A549 (cell line): ENCODE data around the gene OOSP2. TPM values are rescaled to one million over a fixed set of nuclear protein-coding genes. Genes with fewer than 3 reads are reported as not detected.

Source experiments
- polyA plus RNA-seq, 4 experiments: library from polyadenylated mRNA; depleted of rRNA in 3 of 4; stranded (reverse); fragments of >200 nt; fragmentation: RNase III in 1 of 4; extraction: RNeasy Plus Mini Kit Qiagen cat#74134 plus additional on column Dnase treatment in 1 of 4; gene quantifications; 2 replicates in 3 of 4; 3 replicates in 1 of 4; pipeline ENCODE4 v1.2.3, GENCODE V29; 2011 to 2017

Gene OOSP2
- polyA plus RNA-seq, 2 of the 4 experiments (the other 2 are of a cell fraction), result not detected

Other genes with a start within 250 kb of the OOSP2 start
- gene MRPL16, start 229.6 kb upstream of the OOSP2 start, polyA plus RNA-seq (2011; rRNA removed), result 62.8 and 77.7 TPM in 2 replicates
- gene MRPL16, start 229.6 kb upstream of the OOSP2 start, polyA plus RNA-seq (2017; fragmentation: RNase III; extraction: RNeasy Plus Mini Kit Qiagen cat#74134 plus additional on column Dnase treatment), result 54.3 to 59.0 TPM (median 57.3 TPM) in 3 replicates
- not detected in 2 replicates for gene CBLIF, start 194.9 kb upstream of the OOSP2 start, polyA plus RNA-seq (2011; rRNA removed)
- gene CBLIF, start 194.9 kb upstream of the OOSP2 start, polyA plus RNA-seq (2017; fragmentation: RNase III; extraction: RNeasy Plus Mini Kit Qiagen cat#74134 plus additional on column Dnase treatment), result not detected in 3 replicates
- gene TCN1, start 173.9 kb upstream of the OOSP2 start, polyA plus RNA-seq (2011; rRNA removed), result 0.79 and 1.5 TPM in 2 replicates
- 0.18 to 0.47 TPM (median 0.22 TPM) in 3 replicates for gene TCN1, start 173.9 kb upstream of the OOSP2 start, polyA plus RNA-seq (2017; fragmentation: RNase III; extraction: RNeasy Plus Mini Kit Qiagen cat#74134 plus additional on column Dnase treatment)
- not detected in 2 replicates for gene OOSP3, start 161.6 kb upstream of the OOSP2 start, polyA plus RNA-seq (2011; rRNA removed)
- not detected in 3 replicates for gene OOSP3, start 161.6 kb upstream of the OOSP2 start, polyA plus RNA-seq (2017; fragmentation: RNase III; extraction: RNeasy Plus Mini Kit Qiagen cat#74134 plus additional on column Dnase treatment)
- gene OOSP1, start 102.0 kb upstream of the OOSP2 start, polyA plus RNA-seq (2011; rRNA removed), result not detected in 2 replicates
- gene OOSP1, start 102.0 kb upstream of the OOSP2 start, polyA plus RNA-seq (2017; fragmentation: RNase III; extraction: RNeasy Plus Mini Kit Qiagen cat#74134 plus additional on column Dnase treatment), result not detected in 3 replicates
- not detected in 2 replicates for gene OOSP4A, start 76.4 kb upstream of the OOSP2 start, polyA plus RNA-seq (2011; rRNA removed)
- not detected in 3 replicates for gene OOSP4A, start 76.4 kb upstream of the OOSP2 start, polyA plus RNA-seq (2017; fragmentation: RNase III; extraction: RNeasy Plus Mini Kit Qiagen cat#74134 plus additional on column Dnase treatment)
- gene OOSP4B, start 23.2 kb upstream of the OOSP2 start, polyA plus RNA-seq (2011; rRNA removed), result not detected in 2 replicates
- gene OOSP4B, start 23.2 kb upstream of the OOSP2 start, polyA plus RNA-seq (2017; fragmentation: RNase III; extraction: RNeasy Plus Mini Kit Qiagen cat#74134 plus additional on column Dnase treatment), result not detected in 3 replicates
- gene MS4A3, start 16.3 kb downstream of the OOSP2 start, polyA plus RNA-seq (2011; rRNA removed), result not detected in 2 replicates
- gene MS4A3, start 16.3 kb downstream of the OOSP2 start, polyA plus RNA-seq (2017; fragmentation: RNase III; extraction: RNeasy Plus Mini Kit Qiagen cat#74134 plus additional on column Dnase treatment), result not detected in 3 replicates
- not detected in 2 replicates for gene MS4A2, start 48.3 kb downstream of the OOSP2 start, polyA plus RNA-seq (2011; rRNA removed)
- gene MS4A2, start 48.3 kb downstream of the OOSP2 start, polyA plus RNA-seq (2017; fragmentation: RNase III; extraction: RNeasy Plus Mini Kit Qiagen cat#74134 plus additional on column Dnase treatment), result not detected in 3 replicates
- gene MS4A6A, start 142.7 kb downstream of the OOSP2 start, polyA plus RNA-seq (2011; rRNA removed), result not detected in 2 replicates
- gene MS4A6A, start 142.7 kb downstream of the OOSP2 start, polyA plus RNA-seq (2017; fragmentation: RNase III; extraction: RNeasy Plus Mini Kit Qiagen cat#74134 plus additional on column Dnase treatment), result not detected in 3 replicates
- gene MS4A4E, start 202.7 kb downstream of the OOSP2 start, polyA plus RNA-seq (2011; rRNA removed), result not detected in 2 replicates
- not detected in 3 replicates for gene MS4A4E, start 202.7 kb downstream of the OOSP2 start, polyA plus RNA-seq (2017; fragmentation: RNase III; extraction: RNeasy Plus Mini Kit Qiagen cat#74134 plus additional on column Dnase treatment)
- gene MS4A4A, start 240.3 kb downstream of the OOSP2 start, polyA plus RNA-seq (2011; rRNA removed), result not detected in 2 replicates
- not detected in 3 replicates for gene MS4A4A, start 240.3 kb downstream of the OOSP2 start, polyA plus RNA-seq (2017; fragmentation: RNase III; extraction: RNeasy Plus Mini Kit Qiagen cat#74134 plus additional on column Dnase treatment)